HEK293 (cell line): Measurements from ENCODE around the gene RBFOX1.

Source experiments
- CTCF ChIA-PET: fragments of 350-600 bp; formaldehyde crosslinking; extraction: SDS; loops from one replicate; lab custom pipeline; 2021; ENCODE audit warnings: antibody characterized with exemption; lab: Yijun Ruan, JAX
- POLR2A ChIA-PET: fragments of 300-600 bp; formaldehyde crosslinking; extraction: SDS; loops from one replicate; lab custom pipeline; 2020; ENCODE audit warnings: antibody characterized with exemption, inconsistent platforms; lab: Yijun Ruan, JAX
- H3K27ac ChIP-seq: fragments of 200-500 bp; sonication (Bioruptor generic); 2 replicates; pipeline ENCODE4 v1.5.1; 2014; ENCODE audit warnings: low read depth, low read length, control low read depth, inconsistent platforms; ENCODE audit errors: extremely low read depth
- H3K36me3 ChIP-seq, 2 experiments: fragments of 200-500 bp in 1 of 2; sonication (Bioruptor generic) in 1 of 2; 1 replicate in 1 of 2; 2 replicates in 1 of 2; pipeline ENCODE4 v1.5.1; 2014 to 2017; ENCODE audit warnings: inconsistent platforms in 2 of 2, low read length in 2 of 2; ENCODE audit not compliant: control insufficient read depth in 2 of 2, insufficient read depth in 1 of 2
- H3K4me1 ChIP-seq: fragments of 200-500 bp; sonication (Bioruptor generic); 2 replicates; pipeline ENCODE4 v1.5.1; 2014; ENCODE audit warnings: mild to moderate bottlenecking, low read length, inconsistent platforms; ENCODE audit not compliant: control insufficient read depth, insufficient read depth
- H3K4me3 ChIP-seq: 2 replicates; pipeline ENCODE4 v1.5.1; 2011; ENCODE audit warnings: low read depth, mild to moderate bottlenecking, control low read depth, low read length, moderate library complexity
- H3K9me3 ChIP-seq: fragments of 200-500 bp; sonication (Bioruptor generic); 2 replicates; pipeline ENCODE4 v1.5.1; 2014; ENCODE audit warnings: low read depth, low read length, inconsistent platforms; ENCODE audit not compliant: control insufficient read depth, insufficient read depth
- GLIS2 ChIP-seq: fragments of 450-650 bp; formaldehyde crosslinking; IDR thresholded peaks from 2 replicates; pipeline ENCODE4 v1.5.1; 2016; ENCODE audit warnings: missing biosample characterization, missing genetic modification characterization
- KLF10 ChIP-seq: fragments of 450-650 bp; IDR thresholded peaks from 2 replicates; pipeline ENCODE4 v1.5.1; 2018; ENCODE audit warnings: missing biosample characterization, mild to moderate bottlenecking, missing genetic modification characterization
- KLF8 ChIP-seq: fragments of 450-650 bp; formaldehyde crosslinking; IDR thresholded peaks from 2 replicates; pipeline ENCODE4 v1.5.1; 2016; ENCODE audit warnings: missing biosample characterization, missing genetic modification characterization
- MYNN ChIP-seq: fragments of 450-650 bp; formaldehyde crosslinking; IDR thresholded peaks from 2 replicates; pipeline ENCODE4 v1.5.1; 2016; ENCODE audit warnings: missing biosample characterization, missing genetic modification characterization, borderline replicate concordance
- PRDM10 ChIP-seq: fragments of 450-650 bp; formaldehyde crosslinking; IDR thresholded peaks from 2 replicates; pipeline ENCODE4 v1.5.1; 2016; ENCODE audit warnings: missing biosample characterization, missing genetic modification characterization
- PRDM4 ChIP-seq: fragments of 450-650 bp; formaldehyde crosslinking; IDR thresholded peaks from 2 replicates; pipeline ENCODE4 v1.5.1; 2017; ENCODE audit warnings: missing biosample characterization, missing genetic modification characterization
- REPIN1 ChIP-seq: fragments of 450-650 bp; formaldehyde crosslinking; IDR thresholded peaks from 2 replicates; pipeline ENCODE4 v1.5.1; 2017; ENCODE audit warnings: missing biosample characterization, missing genetic modification characterization, low read depth
- WT1 ChIP-seq: fragments of 450-650 bp; formaldehyde crosslinking; IDR thresholded peaks from 2 replicates; pipeline ENCODE4 v1.5.1; 2016; ENCODE audit warnings: missing biosample characterization, missing genetic modification characterization
- ZBTB11 ChIP-seq: fragments of 450-650 bp; formaldehyde crosslinking; conservative IDR thresholded peaks from 2 replicates; pipeline ENCODE4 v1.5.1; 2016; ENCODE audit warnings: low read depth, missing biosample characterization, missing genetic modification characterization
- ZBTB20 ChIP-seq: fragments of 450-650 bp; formaldehyde crosslinking; IDR thresholded peaks from 2 replicates; pipeline ENCODE4 v1.5.1; 2016; ENCODE audit warnings: missing biosample characterization, missing genetic modification characterization
- ZBTB49 ChIP-seq: fragments of 450-650 bp; formaldehyde crosslinking; IDR thresholded peaks from 2 replicates; pipeline ENCODE4 v1.5.1; 2016; ENCODE audit warnings: missing biosample characterization, missing genetic modification characterization, low read depth
- ZBTB8A ChIP-seq: fragments of 450-650 bp; formaldehyde crosslinking; IDR thresholded peaks from 2 replicates; pipeline ENCODE4 v1.5.1; 2016; ENCODE audit warnings: missing biosample characterization, missing genetic modification characterization
- ZNF138 ChIP-seq: fragments of 450-650 bp; formaldehyde crosslinking; IDR thresholded peaks from 2 replicates; pipeline ENCODE4 v1.5.1; 2016; ENCODE audit warnings: missing biosample characterization, missing genetic modification characterization, borderline replicate concordance
- ZNF274 ChIP-seq, 2 experiments: fragments of 200-500 bp in 1 of 2; fragments of 450-650 bp in 1 of 2; sonication (Bioruptor generic) in 1 of 2; formaldehyde crosslinking in 1 of 2; IDR thresholded peaks; 2 replicates each; pipeline versions ENCODE4 v1.5.1 to v1.6.1; 2014 to 2016; ENCODE audit warnings: borderline replicate concordance in 1 of 2, inconsistent platforms in 1 of 2, low read length in 1 of 2, missing biosample characterization in 1 of 2, missing genetic modification characterization in 1 of 2
- ZNF341 ChIP-seq: fragments of 450-650 bp; formaldehyde crosslinking; IDR thresholded peaks from 2 replicates; pipeline ENCODE4; 2016; ENCODE audit warnings: low read depth, missing biosample characterization, missing genetic modification characterization
- ZNF37A ChIP-seq: fragments of 450-650 bp; IDR thresholded peaks from 2 replicates; pipeline ENCODE4 v1.5.1; 2018; ENCODE audit warnings: missing biosample characterization, missing genetic modification characterization
- ZNF423 ChIP-seq: fragments of 450-650 bp; formaldehyde crosslinking; IDR thresholded peaks from 2 replicates; pipeline ENCODE4 v1.5.1; 2016; ENCODE audit warnings: missing biosample characterization, missing genetic modification characterization
- ZNF530 ChIP-seq: fragments of 450-650 bp; formaldehyde crosslinking; IDR thresholded peaks from 2 replicates; pipeline ENCODE4 v1.5.1; 2016; ENCODE audit warnings: low read depth, missing biosample characterization, missing genetic modification characterization
- ZNF571 ChIP-seq: fragments of 450-650 bp; formaldehyde crosslinking; IDR thresholded peaks from 2 replicates; pipeline ENCODE4 v1.5.0; 2017; ENCODE audit warnings: missing biosample characterization, missing genetic modification characterization
- ZNF621 ChIP-seq: fragments of 450-650 bp; formaldehyde crosslinking; IDR thresholded peaks from 2 replicates; pipeline ENCODE4 v1.5.1; 2017; ENCODE audit warnings: missing biosample characterization, missing genetic modification characterization
- ZNF76 ChIP-seq: fragments of 450-650 bp; formaldehyde crosslinking; IDR thresholded peaks from 2 replicates; pipeline ENCODE4; 2016; ENCODE audit warnings: low read depth, missing biosample characterization, missing genetic modification characterization, borderline replicate concordance
- ZNF792 ChIP-seq: fragments of 450-650 bp; formaldehyde crosslinking; IDR thresholded peaks from 2 replicates; pipeline ENCODE4 v1.5.1; 2016; ENCODE audit warnings: missing biosample characterization, missing genetic modification characterization
- ZNF837 ChIP-seq: fragments of 450-650 bp; formaldehyde crosslinking; IDR thresholded peaks from 2 replicates; pipeline ENCODE4 v1.5.1; 2016; ENCODE audit warnings: missing biosample characterization, missing genetic modification characterization

RBFOX1 gene

GRCh38 chr16:7509963-7510601 lies 177.4 kb downstream of the RBFOX1 start:
- CTCF ChIA-PET, result interaction anchor here (0.6 to 0.7 kb wide), 4 partner anchors 190 to 977 kb away, joined by 3 to 4 read pairs (median 4); no protein-coding TSS in a partner anchor
- Histone ChIP-seq H3K36me3 (no peaks in the 10 kb centered on the region), H3K4me3 (no peak overlapping the region), H3K4me1 (no peaks in the 10 kb centered on the region), H3K27ac (no peak overlapping the region), H3K9me3 (no peaks in the 10 kb centered on the region; the same call in 1 of the 2 replicates)
- POLR2A ChIA-PET, result no interaction called here
- TF ChIP-seq ZNF530 (tag by site-specific recombination), result no peak
- TF ChIP-seq ZNF571, result no peak
- no peak for TF ChIP-seq ZNF274 (IDR thresholded peaks at IDR 0.05; ENCODE audit: low read length)
- no peak for TF ChIP-seq ZNF274 (tag by site-specific recombination; IDR thresholded peaks at IDR 0.05; ENCODE audit: borderline replicate concordance)
- TF ChIP-seq PRDM4, result no peak
- no peak for TF ChIP-seq ZNF138 (tag by site-specific recombination)
- TF ChIP-seq ZBTB49, result no peak
- TF ChIP-seq ZNF76 (tag by site-specific recombination), result no peak
- no peak for TF ChIP-seq GLIS2
- TF ChIP-seq ZNF423, result no peak
- no peak for TF ChIP-seq KLF8 (tag by site-specific recombination)
- TF ChIP-seq ZNF792 (tag by site-specific recombination), result no peak
- TF ChIP-seq ZBTB8A (tag by site-specific recombination), result no peak
- TF ChIP-seq ZBTB20 (tag by site-specific recombination), result no peak

GRCh38 chr16:7511549-7512260 lies 179.1 kb downstream of the RBFOX1 start:
- H3K36me3 ChIP-seq, result no peaks in the 10 kb centered on the region
- no peak overlapping the region for H3K4me3 ChIP-seq
- CTCF ChIA-PET, result no interaction called here
- no peaks in the 10 kb centered on the region for H3K4me1 ChIP-seq
- POLR2A ChIA-PET, result no interaction called here
- H3K9me3 ChIP-seq, result no peaks in the 10 kb centered on the region
- H3K27ac ChIP-seq, result no peak overlapping the region
- TF ChIP-seq WT1 (tag by site-specific recombination) (no peak), ZBTB11 (tag by site-specific recombination) (no peak), ZNF341 (no peak), ZNF837 (tag by site-specific recombination) (no peak), PRDM10 (tag by site-specific recombination) (no peak), MYNN (tag by site-specific recombination) (no peak), KLF10 (no peak), ZNF621 (tag by site-specific recombination) (no peak), KLF8 (tag by site-specific recombination) (no peak), REPIN1 (tag by site-specific recombination) (no peak), ZNF37A (tag by site-specific recombination) (no peak)
